GM12875 (cell line): ENCODE data around the gene EHD3.

Source experiments
- H3K4me3 ChIP-seq: one replicate; pipeline ENCODE4 v1.5.1; 2011; ENCODE audit warnings: low read depth, low read length, control low read depth
- TF ChIP-seq, protein P1 (sequence below): IDR thresholded peaks from 2 replicates; pipeline ENCODE4 v1.5.1; 2011; ENCODE audit warnings: low read depth, mild to moderate bottlenecking, control low read depth, inconsistent platforms, low read length, moderate library complexity, borderline replicate concordance; ENCODE audit not compliant: insufficient read depth

EHD3 gene

DNA sequence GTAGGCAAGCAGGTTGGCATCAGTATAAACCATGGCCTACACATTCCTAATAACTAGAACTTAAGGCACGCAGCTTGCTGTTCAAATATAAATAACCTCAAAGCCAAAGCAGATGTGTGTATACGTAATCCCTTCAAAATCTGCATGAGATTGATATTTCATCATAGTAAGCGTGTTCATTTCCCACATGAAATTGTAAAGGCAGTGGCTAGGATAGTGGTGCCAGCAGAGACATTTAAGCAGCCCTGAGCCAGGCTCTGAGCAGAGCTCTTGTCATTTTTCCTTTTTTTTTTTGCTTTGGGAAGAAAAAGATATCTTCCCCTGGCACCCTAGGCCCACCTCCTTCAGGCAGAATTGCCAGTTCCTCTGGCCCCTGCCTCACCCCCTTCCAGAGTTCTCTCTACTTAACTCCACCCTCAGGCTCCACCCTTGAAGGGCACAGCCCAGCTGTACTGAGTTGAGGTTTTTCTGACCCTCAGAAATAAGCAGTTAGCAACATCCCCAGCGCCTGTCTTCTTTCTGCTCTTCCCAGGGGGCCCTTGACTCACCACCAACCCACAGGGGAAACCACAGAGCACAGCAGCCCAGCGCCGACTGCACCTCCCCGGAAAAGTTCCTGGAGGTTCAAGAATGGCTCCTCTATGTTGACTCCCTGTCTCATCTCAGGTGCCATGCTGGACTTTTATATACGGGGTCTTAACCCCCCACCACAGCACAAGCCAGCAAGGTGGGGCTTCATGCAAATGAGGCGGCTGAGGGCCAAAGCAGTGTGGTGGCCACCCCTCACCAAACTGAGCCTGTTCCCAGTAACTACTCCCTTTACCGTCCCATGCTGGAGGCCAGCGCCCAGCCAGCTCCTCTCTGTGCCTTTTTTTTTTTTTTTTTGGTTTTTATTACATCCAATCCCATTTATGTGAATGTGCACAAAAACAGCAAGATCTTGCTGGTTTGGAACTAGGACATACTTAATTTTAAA, 84.7 kb downstream of the EHD3 start:
- H3K4me3 ChIP-seq = no peak overlapping the region
- TF ChIP-seq, protein P1, sequence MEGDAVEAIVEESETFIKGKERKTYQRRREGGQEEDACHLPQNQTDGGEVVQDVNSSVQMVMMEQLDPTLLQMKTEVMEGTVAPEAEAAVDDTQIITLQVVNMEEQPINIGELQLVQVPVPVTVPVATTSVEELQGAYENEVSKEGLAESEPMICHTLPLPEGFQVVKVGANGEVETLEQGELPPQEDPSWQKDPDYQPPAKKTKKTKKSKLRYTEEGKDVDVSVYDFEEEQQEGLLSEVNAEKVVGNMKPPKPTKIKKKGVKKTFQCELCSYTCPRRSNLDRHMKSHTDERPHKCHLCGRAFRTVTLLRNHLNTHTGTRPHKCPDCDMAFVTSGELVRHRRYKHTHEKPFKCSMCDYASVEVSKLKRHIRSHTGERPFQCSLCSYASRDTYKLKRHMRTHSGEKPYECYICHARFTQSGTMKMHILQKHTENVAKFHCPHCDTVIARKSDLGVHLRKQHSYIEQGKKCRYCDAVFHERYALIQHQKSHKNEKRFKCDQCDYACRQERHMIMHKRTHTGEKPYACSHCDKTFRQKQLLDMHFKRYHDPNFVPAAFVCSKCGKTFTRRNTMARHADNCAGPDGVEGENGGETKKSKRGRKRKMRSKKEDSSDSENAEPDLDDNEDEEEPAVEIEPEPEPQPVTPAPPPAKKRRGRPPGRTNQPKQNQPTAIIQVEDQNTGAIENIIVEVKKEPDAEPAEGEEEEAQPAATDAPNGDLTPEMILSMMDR = no peak
